MM.1S (cell line): ENCODE results near the gene MMAB.

ENCODE experiments used
- DNase-seq: peaks from one replicate; pipeline ENCODE4 v3.0.0-alpha.2; 2015
- H2AFZ ChIP-seq: fragments of 300-600 bp; sonication (generic); 2 replicates; pipeline ENCODE4 v1.6.0; 2016; ENCODE audit warnings: antibody characterized with exemption, low read length
- H3F3A ChIP-seq: fragments of 300-600 bp; sonication (generic); 2 replicates; pipeline ENCODE4 v1.6.1; 2016; ENCODE audit warnings: mild to moderate bottlenecking, antibody characterized with exemption, low read length, moderate library complexity, mixed read lengths; ENCODE audit not compliant: insufficient read depth
- H3K27ac ChIP-seq: fragments of 300-600 bp; sonication (generic); 2 replicates; pipeline ENCODE4 v1.5.1; 2016; ENCODE audit warnings: mild to moderate bottlenecking, low read length
- H3K27me3 ChIP-seq: fragments of 300-600 bp; sonication (generic); replicated peaks from 2 replicates; pipeline ENCODE4 v1.6.0; 2016; ENCODE audit warnings: low read length; ENCODE audit not compliant: insufficient read depth
- H3K36me3 ChIP-seq: fragments of 300-600 bp; sonication (generic); replicated peaks from 2 replicates; pipeline ENCODE4 v1.6.1; 2016; ENCODE audit warnings: mild to moderate bottlenecking, low read length, mixed read lengths; ENCODE audit not compliant: insufficient read depth
- H3K4me1 ChIP-seq: fragments of 300-600 bp; sonication (generic); 2 replicates; pipeline ENCODE4 v1.6.1; 2016; ENCODE audit warnings: low read length, mixed read lengths
- H3K4me2 ChIP-seq: fragments of 300-600 bp; sonication (generic); 2 replicates; pipeline ENCODE4 v1.6.0; 2016; ENCODE audit warnings: low read depth, low read length
- H3K4me3 ChIP-seq: fragments of 300-600 bp; sonication (generic); 2 replicates; pipeline ENCODE4 v1.5.1; 2016; ENCODE audit warnings: low read length, mixed read lengths
- H3K79me2 ChIP-seq: fragments of 300-600 bp; sonication (generic); 2 replicates; pipeline ENCODE4 v1.6.1; 2016; ENCODE audit warnings: mixed run types, low read length, mixed read lengths
- H3K9ac ChIP-seq: fragments of 300-600 bp; sonication (generic); 2 replicates; pipeline ENCODE4 v1.6.1; 2016; ENCODE audit warnings: low read length, mixed read lengths
- H3K9me2 ChIP-seq: fragments of 300-600 bp; sonication (generic); replicated peaks from 2 replicates; pipeline ENCODE4 v1.6.1; 2016; ENCODE audit warnings: mild to moderate bottlenecking, low read length, mixed read lengths; ENCODE audit not compliant: insufficient read depth
- H3K9me3 ChIP-seq: fragments of 300-600 bp; sonication (generic); replicated peaks from 2 replicates; pipeline ENCODE4 v1.6.1; 2016; ENCODE audit warnings: mild to moderate bottlenecking, low read length, mixed read lengths; ENCODE audit not compliant: insufficient read depth
- H4K20me1 ChIP-seq: fragments of 300-600 bp; sonication (generic); 2 replicates; pipeline ENCODE4 v1.6.1; 2016; ENCODE audit warnings: mild to moderate bottlenecking, low read length, moderate library complexity, mixed read lengths; ENCODE audit not compliant: insufficient read depth
- EZH2 ChIP-seq: fragments of 300-600 bp; sonication (generic); optimal IDR thresholded peaks from 2 replicates; pipeline ENCODE3; 2017; ENCODE audit warnings: low read depth, mild to moderate bottlenecking, antibody characterized with exemption, low read length, mixed read lengths
- EZH2phosphoT487 ChIP-seq: fragments of 300-600 bp; sonication (generic); IDR thresholded peaks from 2 replicates; pipeline ENCODE4 v1.6.1; 2018; ENCODE audit warnings: antibody characterized with exemption, low read length
- TF ChIP-seq, protein P1 (sequence below): fragments of 300-600 bp; sonication (generic); IDR thresholded peaks from 2 replicates; pipeline ENCODE4 v1.5.1; 2016; ENCODE audit warnings: antibody characterized with exemption, low read length, mixed read lengths

MMAB gene

GRCh38 chr12:109573029-109573913 is at the start of gene MMAB, which contains the start of gene MVK:
TSS of gene MMAB (minus strand) at chr12:109573504. CDS start at chr12:109573480, 24 bp downstream.
TSS of gene MVK (plus strand) at chr12:109573794. CDS start at chr12:109574823, 1,029 bp downstream.
- Histone ChIP-seq H3K79me2 (peaks cover 18% of the 10 kb centered on the region), H3K27me3 (no peaks in the 10 kb centered on the region), H3F3A (no peaks in the 10 kb centered on the region), H2AFZ (peak within 1 kb of the TSS; percentile 39; the same call in 1 of the 2 replicates), H3K4me1 (no peaks in the 10 kb centered on the region), H3K9me2 (no peaks in the 10 kb centered on the region), H3K36me3 (no peaks in the 10 kb centered on the region), H3K27ac (peak within 1 kb of the TSS; percentile 79), H3K4me2 (peak within 1 kb of the TSS; percentile 84), H3K4me3 (peak within 1 kb of the TSS; percentile 77), H3K9ac (peak within 1 kb of the TSS; percentile 87), H4K20me1 (no peaks in the 10 kb centered on the region), H3K9me3 (no peaks in the 10 kb centered on the region)
- DNase-seq: peak; percentile 97
- TF ChIP-seq EZH2phosphoT487 (no peak), EZH2 (no peak)
- TF ChIP-seq, protein P1, sequence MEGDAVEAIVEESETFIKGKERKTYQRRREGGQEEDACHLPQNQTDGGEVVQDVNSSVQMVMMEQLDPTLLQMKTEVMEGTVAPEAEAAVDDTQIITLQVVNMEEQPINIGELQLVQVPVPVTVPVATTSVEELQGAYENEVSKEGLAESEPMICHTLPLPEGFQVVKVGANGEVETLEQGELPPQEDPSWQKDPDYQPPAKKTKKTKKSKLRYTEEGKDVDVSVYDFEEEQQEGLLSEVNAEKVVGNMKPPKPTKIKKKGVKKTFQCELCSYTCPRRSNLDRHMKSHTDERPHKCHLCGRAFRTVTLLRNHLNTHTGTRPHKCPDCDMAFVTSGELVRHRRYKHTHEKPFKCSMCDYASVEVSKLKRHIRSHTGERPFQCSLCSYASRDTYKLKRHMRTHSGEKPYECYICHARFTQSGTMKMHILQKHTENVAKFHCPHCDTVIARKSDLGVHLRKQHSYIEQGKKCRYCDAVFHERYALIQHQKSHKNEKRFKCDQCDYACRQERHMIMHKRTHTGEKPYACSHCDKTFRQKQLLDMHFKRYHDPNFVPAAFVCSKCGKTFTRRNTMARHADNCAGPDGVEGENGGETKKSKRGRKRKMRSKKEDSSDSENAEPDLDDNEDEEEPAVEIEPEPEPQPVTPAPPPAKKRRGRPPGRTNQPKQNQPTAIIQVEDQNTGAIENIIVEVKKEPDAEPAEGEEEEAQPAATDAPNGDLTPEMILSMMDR: no peak

DNA sequence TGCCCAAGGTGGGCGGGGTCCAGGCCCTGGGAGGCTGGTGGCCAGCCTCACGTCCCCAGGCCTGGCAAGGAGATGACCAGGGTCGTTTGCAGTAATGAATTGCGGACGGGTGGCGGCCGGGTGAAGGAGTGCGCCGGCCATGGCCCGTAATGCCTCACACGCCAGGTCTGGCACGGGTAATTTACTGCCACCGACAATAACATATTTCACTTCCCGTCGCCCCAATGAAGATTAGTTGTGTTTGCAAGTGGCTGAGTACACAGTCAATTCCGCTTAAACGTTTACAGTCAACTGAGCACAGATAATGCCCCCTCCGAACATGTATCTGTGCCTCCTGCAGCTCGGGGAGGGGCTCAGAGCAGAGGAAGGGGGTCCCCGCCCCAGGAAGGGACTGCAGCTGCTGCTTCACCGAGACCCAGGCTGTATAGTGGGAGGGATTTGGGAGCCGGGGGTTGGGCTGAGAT is 48.6 kb upstream of the MMAB start:
- H3K9me2 ChIP-seq: no peaks in the 10 kb centered on the region
- no peaks in the 10 kb centered on the region for H3K79me2 ChIP-seq
- no peak overlapping the region for H2AFZ ChIP-seq
- DNase-seq: no peak
- H3K4me2 ChIP-seq: no peak overlapping the region
- H3K27ac ChIP-seq: no peak overlapping the region
- no peaks in the 10 kb centered on the region for H3K9me3 ChIP-seq
- H3K4me3 ChIP-seq: no peak overlapping the region
- TF ChIP-seq EZH2phosphoT487 (no peak), EZH2 (no peak)
- TF ChIP-seq, protein P1: no peak
- peaks cover 13% of the 10 kb centered on the region; the same call in 1 of the 2 replicates for H3K27me3 ChIP-seq
- H3K36me3 ChIP-seq: no peaks in the 10 kb centered on the region
- no peaks in the 10 kb centered on the region for H3F3A ChIP-seq
- H3K4me1 ChIP-seq: no peaks in the 10 kb centered on the region
- no peaks in the 10 kb centered on the region for H4K20me1 ChIP-seq
- no peak overlapping the region for H3K9ac ChIP-seq

DNA sequence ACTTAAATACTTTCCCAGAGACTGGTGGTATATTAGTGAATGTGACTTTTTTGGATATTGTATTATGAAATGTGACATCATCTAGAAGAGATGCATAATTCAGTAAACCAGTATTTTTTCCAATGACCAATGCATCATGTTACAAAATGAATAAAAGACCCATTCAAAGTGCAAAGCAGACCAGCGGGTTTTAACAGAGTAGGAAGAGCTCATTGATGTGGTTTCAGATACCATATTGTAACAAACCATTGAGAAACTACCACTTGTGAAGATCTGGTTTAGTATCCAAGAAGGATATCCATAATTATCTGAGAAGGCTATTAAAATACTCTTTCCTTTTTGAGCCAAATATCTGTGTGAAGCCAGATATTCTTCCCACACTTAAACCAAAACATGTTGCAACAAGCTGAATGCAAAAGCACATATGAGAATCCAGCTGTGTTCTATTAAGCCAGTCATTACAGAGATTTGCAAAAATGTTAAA is 47.9 kb upstream of the MMAB start:
- no peak overlapping the region for H3K27ac ChIP-seq
- TF ChIP-seq, protein P1: no peak
- TF ChIP-seq EZH2: no peak
- no peak for TF ChIP-seq EZH2phosphoT487

More for the DNA sequence above, 47.9 kb upstream of the MMAB start:
- no peaks in the 10 kb centered on the region for H4K20me1 ChIP-seq
- H3K4me1 ChIP-seq: no peaks in the 10 kb centered on the region
- no peak overlapping the region for H3K4me3 ChIP-seq
- DNase-seq: no peak
- H3K36me3 ChIP-seq: no peaks in the 10 kb centered on the region
- H3K27me3 ChIP-seq: peaks cover 13% of the 10 kb centered on the region; the same call in 1 of the 2 replicates
- no peaks in the 10 kb centered on the region for H3F3A ChIP-seq
- H3K9me2 ChIP-seq: no peaks in the 10 kb centered on the region
- H3K4me2 ChIP-seq: no peak overlapping the region
- H3K79me2 ChIP-seq: no peaks in the 10 kb centered on the region
- no peak overlapping the region for H3K9ac ChIP-seq
- no peaks in the 10 kb centered on the region for H3K9me3 ChIP-seq
- H2AFZ ChIP-seq: no peak overlapping the region
